GM12875 (cell line): ENCODE measurements around the gene LRP6.

Source experiments
- H3K4me3 ChIP-seq: one replicate; pipeline ENCODE4 v1.5.1; 2011; ENCODE audit warnings: low read depth, low read length, control low read depth
- CTCF ChIP-seq: IDR thresholded peaks from 2 replicates; pipeline ENCODE4 v1.5.1; 2011; ENCODE audit warnings: low read depth, mild to moderate bottlenecking, control low read depth, inconsistent platforms, low read length, moderate library complexity, borderline replicate concordance; ENCODE audit not compliant: insufficient read depth

Gene LRP6

GRCh38 chr12:12244341-12244740 is 22.5 kb downstream of the LRP6 start:
- TF ChIP-seq CTCF, result no peak

DNA sequence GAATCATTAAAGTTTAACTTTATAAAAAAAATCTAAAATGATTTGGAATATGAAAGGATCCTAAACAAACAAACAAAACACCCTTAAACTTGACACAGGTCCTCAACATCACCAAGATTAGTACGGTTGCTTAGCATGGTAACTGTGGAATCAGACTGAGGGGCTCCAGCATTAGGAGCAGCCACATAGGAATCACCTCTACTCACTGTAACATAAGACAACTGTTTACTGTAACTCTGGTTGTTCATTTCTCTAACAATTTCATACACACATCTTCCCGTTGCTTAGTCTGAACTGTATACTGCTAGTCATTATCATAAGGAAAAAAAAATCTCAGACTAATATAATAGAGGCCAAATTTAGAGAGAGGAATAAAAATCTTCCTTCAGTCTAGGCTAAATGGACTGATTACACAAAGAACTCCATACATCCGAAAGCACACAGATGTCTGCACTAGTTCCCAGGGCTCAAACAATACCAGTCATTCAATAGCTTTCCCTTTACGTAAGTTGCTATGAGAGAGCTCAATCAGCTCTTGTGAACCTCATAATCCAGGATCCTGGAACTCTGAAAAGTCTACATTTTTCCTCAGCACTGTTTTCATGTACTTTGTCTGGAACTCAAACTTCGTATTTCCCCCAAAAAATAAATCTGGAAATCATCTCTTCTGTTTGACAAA is 26.0 kb downstream of the LRP6 start:
- no peak for TF ChIP-seq CTCF
- no peak overlapping the region for H3K4me3 ChIP-seq

More at GRCh38 chr12:12244341-12244740, 22.5 kb downstream of the LRP6 start:
- no peak overlapping the region for H3K4me3 ChIP-seq

DNA sequence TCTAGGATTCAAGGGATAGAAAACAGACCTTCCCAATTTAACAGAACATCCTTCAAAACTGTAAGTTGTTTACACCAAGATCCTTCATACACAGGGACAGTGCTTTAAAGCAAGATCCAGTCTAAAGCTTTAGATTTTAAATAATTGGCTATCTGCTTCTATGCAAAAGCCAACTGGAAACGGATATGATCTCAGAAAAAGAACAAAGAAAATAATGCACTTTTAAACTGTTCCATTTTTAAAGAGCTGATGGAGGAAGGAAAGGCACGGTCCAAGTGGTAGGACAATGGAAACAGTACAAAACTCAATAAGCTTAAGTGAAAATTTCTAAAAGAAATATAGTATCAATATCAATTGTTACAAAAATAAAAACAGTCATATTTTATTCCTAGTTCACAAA is 27.7 kb downstream of the LRP6 start:
- TF ChIP-seq CTCF, result no peak
- no peak overlapping the region for H3K4me3 ChIP-seq

GRCh38 chr12:12238605-12239004 is 28.2 kb downstream of the LRP6 start:
- no peak overlapping the region for H3K4me3 ChIP-seq
- no peak for TF ChIP-seq CTCF

GRCh38 chr12:12236896-12237295 is 29.9 kb downstream of the LRP6 start:
- no peak for TF ChIP-seq CTCF
- H3K4me3 ChIP-seq, result no peak overlapping the region

DNA sequence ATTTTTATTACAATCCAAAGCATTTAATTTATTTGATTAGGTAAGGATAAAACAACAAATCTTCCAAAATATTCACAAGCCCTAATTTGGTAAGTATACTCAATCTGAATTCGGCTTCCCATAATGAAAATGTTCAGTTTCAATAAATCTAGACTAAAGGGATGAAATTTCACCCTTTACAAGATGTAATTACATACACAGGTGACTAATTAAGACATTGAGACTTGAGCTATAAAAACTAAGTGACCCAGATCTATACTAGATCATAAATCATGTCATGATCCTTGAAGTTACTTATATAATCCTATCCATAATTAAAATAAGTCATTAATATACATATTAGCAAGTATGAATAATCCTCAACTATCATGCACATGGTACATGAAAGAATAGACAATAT is 36.6 kb downstream of the LRP6 start:
- TF ChIP-seq CTCF, result no peak
- H3K4me3 ChIP-seq, result no peak overlapping the region

DNA sequence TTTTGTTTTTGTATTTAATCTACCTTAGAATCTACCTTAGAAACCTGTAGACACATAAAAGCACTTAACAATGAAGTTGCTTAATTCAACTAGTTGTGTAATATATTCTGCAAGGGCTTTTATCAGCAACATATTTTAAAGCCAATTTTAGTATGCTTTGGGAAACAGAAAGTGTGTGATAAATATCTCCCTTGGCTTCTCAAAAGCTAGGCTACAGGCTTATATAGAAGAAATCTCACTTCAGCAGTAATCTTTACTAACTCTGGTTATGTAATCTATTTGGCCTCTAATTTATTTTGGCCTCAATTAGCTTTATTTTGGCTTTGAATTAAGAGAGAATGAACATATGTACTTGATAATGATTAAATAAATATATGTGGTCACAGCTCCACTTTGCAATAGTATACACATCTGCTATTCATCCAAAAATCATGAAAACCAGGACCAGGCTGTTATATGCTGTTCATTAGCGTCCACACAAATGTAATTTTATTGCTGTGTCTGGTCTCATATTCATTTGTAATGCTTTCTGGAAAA is 37.2 kb downstream of the LRP6 start:
- no peak overlapping the region for H3K4me3 ChIP-seq
- no peak for TF ChIP-seq CTCF
